IPS DF 6.9 (cell line): ENCODE data around the gene ZIC2.
"Not testable (repeated sequence)": the region's sequence is repeated elsewhere in the genome, so short reads cannot be mapped to it uniquely, and the experiment has no call there.

Source experiments
- DNase-seq: peaks from one replicate; pipeline ENCODE4 v3.0.0-alpha.2; 2013; ENCODE audit warnings: low read depth, low spot score
- H3K27ac ChIP-seq: one replicate; pipeline ENCODE4 v1.5.1; 2013; ENCODE audit warnings: low read length, control low read depth
- H3K27me3 ChIP-seq: 2 replicates; pipeline ENCODE4 v1.6.1; 2013; ENCODE audit warnings: mild to moderate bottlenecking, low read length; ENCODE audit not compliant: control insufficient read depth, insufficient read depth
- H3K36me3 ChIP-seq: 2 replicates; pipeline ENCODE4 v1.6.1; 2013; ENCODE audit warnings: low read length; ENCODE audit not compliant: control insufficient read depth, insufficient read depth
- H3K4me1 ChIP-seq: 2 replicates; pipeline ENCODE4 v1.6.1; 2013; ENCODE audit warnings: low read length; ENCODE audit not compliant: control insufficient read depth, insufficient read depth
- H3K4me3 ChIP-seq: 2 replicates; pipeline ENCODE4 v1.5.1; 2013; ENCODE audit warnings: mild to moderate bottlenecking, low read length
- H3K9me3 ChIP-seq: 2 replicates; pipeline ENCODE4 v1.6.1; 2013; ENCODE audit warnings: low read length, inconsistent platforms; ENCODE audit not compliant: control insufficient read depth, insufficient read depth
- WGBS: extraction: QIAGEN DNeasy Blood & Tissue Kit; methylation state at CpG from one replicate; pipeline ENCODE4 v1.1.7; 2013; ENCODE audit warnings: mixed read lengths, missing lambda C conversion rate; ENCODE audit not compliant: insufficient read length, insufficient coverage; 5-methylcytosine and 5-hydroxymethylcytosine counted together

The ZIC2 gene

DNA sequence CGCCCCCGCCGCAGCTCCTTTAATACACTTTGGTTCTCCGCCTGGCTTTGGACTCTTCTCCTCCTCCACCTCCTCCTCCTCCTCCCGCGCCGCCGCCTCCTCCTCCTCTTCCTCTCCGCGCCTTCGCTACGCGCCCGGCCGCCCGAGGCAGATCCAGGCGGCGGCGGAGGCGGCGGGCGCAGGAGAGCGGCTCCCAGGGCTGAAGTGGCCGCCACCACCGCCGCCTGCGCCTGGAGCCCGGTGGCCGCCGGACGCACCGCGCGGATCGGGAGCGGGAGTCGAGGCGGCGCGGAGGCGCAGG lies at the start of gene ZIC2:
TSS of gene ZIC2 (plus strand) at position 50 of the 301 bp plus-strand sequence. CDS start 281 bp downstream, outside the sequence.
- no CpG with 5 or more reads among the region's 41 CpGs for WGBS
- Histone ChIP-seq H3K27me3 (no peaks in the 10 kb centered on the region; the same call in 1 of the 2 replicates), H3K9me3 (no peaks in the 10 kb centered on the region), H3K4me3 (peak within 1 kb of the TSS; percentile 82), H3K4me1 (peaks cover 2% of the 10 kb centered on the region; the same call in 1 of the 2 replicates), H3K36me3 (peaks cover 12% of the 10 kb centered on the region), H3K27ac (no peak within 1 kb of the TSS)
- no peak for DNase-seq

DNA sequence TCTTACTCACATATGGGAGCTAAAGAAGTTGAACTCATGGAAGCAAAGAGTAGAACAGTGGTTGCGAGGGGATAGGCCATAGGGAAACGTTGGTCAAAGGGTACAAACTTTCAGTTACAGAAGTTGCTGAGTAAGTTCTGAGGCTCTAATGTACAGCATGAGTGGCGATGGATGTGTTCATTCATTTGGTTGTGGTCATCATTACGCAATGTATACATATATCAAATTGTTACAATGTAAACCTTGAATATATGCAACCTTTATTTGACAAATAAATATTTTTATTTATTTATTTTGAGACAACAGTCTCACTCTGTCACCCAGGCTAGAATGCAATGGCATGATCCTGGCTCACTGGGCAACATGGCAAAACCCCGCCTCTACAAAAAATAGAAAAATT lies 48.7 kb upstream of the ZIC2 start:
- H3K4me3 ChIP-seq, result no peak overlapping the region
- no peak for DNase-seq
- no peak overlapping the region for H3K27ac ChIP-seq
- WGBS, result no CpG with 5 or more reads among the region's 5 CpGs
- H3K9me3 ChIP-seq, result no peaks in the 10 kb centered on the region
- no peaks in the 10 kb centered on the region for H3K36me3 ChIP-seq
- H3K27me3 ChIP-seq, result no peaks in the 10 kb centered on the region
- no peaks in the 10 kb centered on the region for H3K4me1 ChIP-seq

DNA sequence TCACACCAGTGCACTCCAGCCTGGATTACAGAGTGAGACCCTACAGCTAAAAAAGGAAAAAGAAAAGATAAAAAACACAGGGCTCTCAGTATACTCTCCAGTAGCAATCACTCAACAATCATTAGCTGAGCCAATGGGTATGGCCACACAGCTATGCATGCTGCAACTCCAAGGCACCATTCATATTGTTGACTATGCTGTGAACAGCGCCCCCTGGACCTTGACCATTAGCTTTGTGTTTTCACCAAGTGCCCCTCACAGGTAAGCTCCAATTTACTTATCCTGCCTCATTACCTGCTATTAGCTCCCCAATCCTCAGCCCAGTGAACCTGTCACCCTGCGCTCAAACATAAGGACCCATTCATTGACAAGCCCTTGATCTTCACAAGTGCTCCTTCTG lies 45.8 kb upstream of the ZIC2 start:
- Histone ChIP-seq H3K4me1 (no peaks in the 10 kb centered on the region), H3K9me3 (no peaks in the 10 kb centered on the region), H3K27ac (no peak overlapping the region), H3K27me3 (no peaks in the 10 kb centered on the region), H3K36me3 (no peaks in the 10 kb centered on the region), H3K4me3 (no peak overlapping the region)
- WGBS, result no CpG with 5 or more reads among the region's 2 CpGs
- no peak for DNase-seq

DNA sequence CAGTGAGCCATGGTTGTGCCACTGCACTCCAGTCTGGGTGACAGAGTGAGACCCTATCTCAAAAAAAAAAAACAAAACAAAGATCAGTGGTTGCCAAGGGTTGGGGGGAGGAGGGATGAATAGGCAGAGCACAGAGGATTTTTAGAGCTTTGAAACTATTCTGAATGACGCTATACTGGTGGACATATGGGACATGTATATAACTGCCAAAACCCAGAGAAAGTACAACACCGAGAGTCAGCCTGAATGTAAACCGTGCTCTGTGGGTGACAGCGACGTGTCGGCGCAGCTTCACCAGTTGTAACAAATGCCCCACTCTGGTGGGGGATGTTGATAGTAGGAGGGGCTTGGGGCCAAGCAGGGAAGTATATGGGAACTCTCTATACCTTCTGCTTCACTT lies 42.9 kb upstream of the ZIC2 start:
- H3K36me3 ChIP-seq, result no peaks in the 10 kb centered on the region
- no peak overlapping the region for H3K4me3 ChIP-seq
- DNase-seq, result no peak
- no peaks in the 10 kb centered on the region for H3K27me3 ChIP-seq
- H3K9me3 ChIP-seq, result no peaks in the 10 kb centered on the region
- WGBS, result no CpG with 5 or more reads among the region's 7 CpGs
- no peak overlapping the region for H3K27ac ChIP-seq
- no peaks in the 10 kb centered on the region for H3K4me1 ChIP-seq

DNA sequence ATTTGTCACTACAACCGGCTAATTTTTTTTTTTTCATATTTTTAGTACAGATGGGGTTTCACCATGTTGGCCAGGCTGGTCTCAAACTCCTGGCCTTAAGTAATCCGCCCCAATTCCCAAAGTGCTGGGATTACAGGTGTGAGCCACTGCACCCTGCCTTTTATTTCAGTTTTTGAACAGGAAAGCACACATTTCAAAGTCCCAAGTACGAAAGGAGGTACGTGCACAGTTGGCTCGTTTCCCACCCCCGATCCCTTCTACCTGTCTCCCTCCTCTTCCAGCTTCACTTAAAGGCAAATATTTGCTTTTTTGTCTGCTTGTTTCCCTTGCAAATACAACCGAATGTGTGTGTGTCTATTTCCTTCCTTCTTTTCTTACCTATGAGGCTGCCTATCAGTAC lies 40.5 kb upstream of the ZIC2 start:
- Histone ChIP-seq H3K9me3 (no peaks in the 10 kb centered on the region), H3K4me1 (no peaks in the 10 kb centered on the region), H3K27me3 (no peaks in the 10 kb centered on the region), H3K27ac (no peak overlapping the region), H3K4me3 (no peak overlapping the region), H3K36me3 (no peaks in the 10 kb centered on the region)
- no peak for DNase-seq
- no CpG with 5 or more reads among the region's 7 CpGs for WGBS

DNA sequence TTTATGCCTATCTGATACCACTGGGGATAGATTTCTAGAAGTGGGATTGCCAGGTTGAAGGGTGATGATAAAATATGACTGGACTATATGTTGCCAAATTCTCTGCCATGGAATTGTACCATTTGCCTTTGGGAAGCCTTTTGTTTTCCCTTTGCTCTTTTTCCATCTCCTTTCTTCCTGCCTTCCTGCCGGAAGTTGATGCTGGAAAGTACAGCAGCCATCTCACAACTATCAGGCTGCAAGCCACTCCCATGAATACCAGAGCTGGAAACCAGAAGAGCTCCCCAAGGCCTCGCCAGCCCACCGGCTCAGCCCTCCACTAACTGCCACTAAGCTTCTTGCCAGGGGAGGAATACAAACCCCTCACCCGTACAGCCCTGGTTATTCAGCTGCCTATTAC lies 39.7 kb upstream of the ZIC2 start:
- H3K27me3 ChIP-seq, result no peaks in the 10 kb centered on the region
- no CpG with 5 or more reads among the region's 4 CpGs for WGBS
- H3K36me3 ChIP-seq, result no peaks in the 10 kb centered on the region
- H3K4me1 ChIP-seq, result no peaks in the 10 kb centered on the region
- no peak for DNase-seq
- no peaks in the 10 kb centered on the region for H3K9me3 ChIP-seq
- H3K27ac ChIP-seq, result no peak overlapping the region
- no peak overlapping the region for H3K4me3 ChIP-seq

DNA sequence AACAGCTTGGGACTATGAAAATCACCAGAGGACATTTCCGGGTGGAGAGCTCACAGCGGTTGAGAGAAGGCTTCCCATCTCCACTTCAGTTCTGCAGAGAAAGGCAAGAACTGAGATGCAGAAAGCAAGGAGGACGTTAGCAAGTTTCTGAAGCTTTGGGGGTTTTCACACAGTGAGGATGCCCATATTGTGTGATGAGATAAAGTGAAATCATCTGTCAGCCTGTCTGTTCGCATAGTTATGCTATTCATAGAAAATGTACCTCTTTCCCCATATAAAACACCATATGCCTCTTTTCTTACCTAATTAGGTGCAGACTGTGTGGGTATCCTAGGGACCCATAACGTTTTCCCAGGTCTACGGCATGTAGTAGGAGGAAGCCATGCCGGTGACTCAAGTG lies 37.5 kb upstream of the ZIC2 start:
- Histone ChIP-seq H3K4me3 (no peak overlapping the region), H3K36me3 (no peaks in the 10 kb centered on the region), H3K9me3 (no peaks in the 10 kb centered on the region), H3K27ac (no peak overlapping the region), H3K4me1 (no peaks in the 10 kb centered on the region), H3K27me3 (no peaks in the 10 kb centered on the region)
- WGBS, result no CpG with 5 or more reads among the region's 7 CpGs
- DNase-seq, result no peak

DNA sequence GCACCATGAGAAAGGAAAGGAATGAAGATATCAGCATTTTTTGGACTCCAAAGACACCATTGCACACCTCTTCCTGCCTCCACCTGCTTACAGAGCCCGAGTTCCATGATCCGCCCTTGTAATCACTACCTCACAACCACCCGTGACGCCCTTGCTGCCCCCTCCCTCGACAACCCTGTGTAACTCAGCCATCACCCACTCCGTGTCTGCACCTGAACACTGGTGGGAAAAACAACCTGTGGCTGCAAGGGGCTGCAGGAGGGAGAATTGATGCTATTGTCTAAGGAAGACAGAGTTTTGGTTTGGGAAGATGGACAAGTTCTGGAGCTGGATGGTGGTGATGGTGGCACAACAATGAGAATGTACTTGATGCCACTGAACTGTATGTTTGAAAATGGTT lies 37.0 kb upstream of the ZIC2 start:
- Histone ChIP-seq H3K9me3 (no peaks in the 10 kb centered on the region), H3K4me1 (no peaks in the 10 kb centered on the region), H3K27ac (no peak overlapping the region), H3K27me3 (no peaks in the 10 kb centered on the region), H3K36me3 (no peaks in the 10 kb centered on the region), H3K4me3 (no peak overlapping the region)
- no CpG with 5 or more reads among the region's 6 CpGs for WGBS
- DNase-seq, result no peak

DNA sequence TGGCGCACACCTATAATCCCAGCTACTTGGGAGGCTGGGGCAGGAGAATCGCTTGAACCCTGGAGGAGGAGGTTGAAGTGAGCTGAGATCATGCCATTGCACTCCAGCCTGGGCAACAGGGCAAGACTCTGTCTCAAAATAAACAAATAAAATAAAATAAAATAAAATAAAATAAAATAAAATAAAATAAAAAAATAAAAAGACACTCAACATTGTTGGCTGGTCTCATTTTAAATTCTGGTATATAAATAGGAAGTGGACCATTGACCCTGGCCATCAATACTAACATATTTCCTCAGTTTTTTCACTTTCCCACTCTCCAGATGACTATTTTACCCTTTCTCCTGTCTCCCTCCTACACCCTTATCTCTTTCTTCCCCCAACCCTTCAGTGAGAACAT lies 36.1 kb upstream of the ZIC2 start:
- not testable (repeated sequence) for DNase-seq, H3K27ac ChIP-seq, H3K4me1 ChIP-seq, H3K4me3 ChIP-seq, H3K9me3 ChIP-seq, H3K36me3 ChIP-seq, H3K27me3 ChIP-seq
- no CpG with 5 or more reads among the region's 2 CpGs for WGBS

DNA sequence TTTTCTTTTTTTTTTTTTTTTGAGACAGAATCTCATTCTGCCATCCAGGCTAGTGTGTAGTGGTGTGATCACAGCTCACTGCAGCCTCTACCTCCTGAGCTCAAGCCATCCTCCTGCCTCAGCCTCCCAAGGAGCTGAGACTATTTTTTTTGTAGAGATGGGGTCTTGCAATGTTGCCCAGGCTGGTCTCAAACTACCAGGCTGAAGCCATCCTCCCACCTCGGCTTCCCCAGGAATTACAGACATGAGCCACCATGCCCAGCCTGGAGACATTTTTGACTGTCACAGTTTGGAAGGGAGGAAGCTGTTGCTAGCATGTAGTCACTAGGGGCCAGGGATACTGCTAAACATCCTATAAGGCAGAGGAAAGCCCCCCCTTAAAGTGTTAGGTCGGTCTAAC lies 33.9 kb upstream of the ZIC2 start:
- Histone ChIP-seq H3K36me3 (no peaks in the 10 kb centered on the region), H3K4me1 (no peaks in the 10 kb centered on the region), H3K27ac (no peak overlapping the region), H3K4me3 (no peak overlapping the region), H3K9me3 (no peaks in the 10 kb centered on the region), H3K27me3 (no peaks in the 10 kb centered on the region)
- DNase-seq, result no peak
- WGBS, result no CpG with 5 or more reads among the region's 2 CpGs

DNA sequence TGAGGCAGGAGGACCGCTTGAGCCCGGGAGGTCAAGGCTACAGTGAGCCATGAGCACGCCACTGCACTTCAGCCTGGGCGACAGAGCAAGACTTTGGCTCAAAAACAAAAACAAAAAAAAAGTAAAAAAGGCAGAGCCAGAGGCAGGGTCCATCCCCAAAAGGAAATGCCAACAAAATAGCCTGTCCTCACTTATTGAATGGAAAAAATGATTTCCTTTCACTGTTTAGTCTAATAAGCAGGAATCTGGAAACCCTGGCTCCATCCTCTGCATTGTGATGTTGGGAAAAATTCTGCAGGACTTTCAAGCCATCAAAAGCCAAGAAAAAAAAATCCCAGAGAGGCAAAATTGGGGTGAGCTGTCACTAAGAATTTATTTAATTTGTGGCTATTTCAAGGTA lies 33.2 kb upstream of the ZIC2 start:
- no peak for DNase-seq
- H3K4me3 ChIP-seq, result no peak overlapping the region
- H3K27ac ChIP-seq, result no peak overlapping the region
- no peaks in the 10 kb centered on the region for H3K4me1 ChIP-seq
- no peaks in the 10 kb centered on the region; the same call in 1 of the 2 replicates for H3K27me3 ChIP-seq
- no CpG with 5 or more reads among the region's 4 CpGs for WGBS
- no peaks in the 10 kb centered on the region for H3K9me3 ChIP-seq
- H3K36me3 ChIP-seq, result no peaks in the 10 kb centered on the region
